ENCODE results near the gene NME9.

Gene NME9

DNA sequence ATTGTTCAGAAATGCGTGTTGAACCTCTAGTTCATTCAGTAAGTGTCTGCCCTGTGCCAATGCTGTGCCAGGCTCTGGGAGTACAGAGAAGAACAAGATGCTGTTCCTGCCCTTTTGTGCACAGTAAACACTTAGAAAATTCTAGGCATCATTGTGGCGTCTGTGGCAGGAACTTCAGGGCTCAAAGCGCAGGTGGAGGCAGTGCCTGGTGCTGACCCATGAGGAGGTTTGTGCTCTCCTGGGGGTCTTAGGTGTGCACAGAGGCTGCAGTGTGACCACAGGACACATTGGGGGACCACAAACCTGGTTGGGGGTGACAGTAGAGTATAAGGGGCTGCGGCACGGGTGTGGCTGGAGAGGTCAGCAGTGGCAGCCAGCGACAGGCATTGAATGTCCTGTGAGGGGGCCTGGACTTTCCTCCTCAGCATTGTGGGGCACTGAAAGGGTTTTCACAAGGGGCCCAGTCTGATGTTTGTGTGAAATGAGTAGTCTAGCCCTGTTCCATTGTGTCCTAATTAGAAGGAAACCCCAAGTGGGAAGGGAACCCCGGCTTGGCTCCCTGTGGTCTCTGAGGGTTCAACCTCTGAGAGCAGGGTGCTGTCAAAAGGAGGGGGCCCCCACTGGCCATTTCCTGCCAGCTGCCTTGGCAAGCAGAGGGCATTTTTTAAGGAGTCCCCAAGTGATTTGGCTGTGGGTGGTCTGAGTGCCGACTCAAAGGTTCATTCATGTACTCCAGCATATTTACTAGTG, 39.7 kb upstream of the NME9 start:
- H4K91ac ChIP-seq (ENCODE audit: low read length), result no peak overlapping the region
- peaks cover 36% of the 10 kb centered on the region for H3K79me1 ChIP-seq (replicated peaks; ENCODE audit: low read length, poor library complexity, severe bottlenecking)
- no peak overlapping the region for H2BK12ac ChIP-seq (ENCODE audit: low read length in 2 of 2)
- H2AFZ ChIP-seq (ENCODE audit: low read depth, low read length), result no peak overlapping the region
- peaks cover 11 to 18% of the 10 kb centered on the region in 2 experiments for H3K36me3 ChIP-seq (ENCODE audit: control insufficient read depth in 1 of 2, insufficient read depth in 2 of 2, low read depth in 1 of 2, low read length in 2 of 2)
- no peak overlapping the region for H3K4me3 ChIP-seq (ENCODE audit: insufficient read depth in 1 of 2, low read depth in 1 of 2, low read length in 2 of 2)
- H4K8ac ChIP-seq (ENCODE audit: low read length), result no peak overlapping the region
- WGBS, result 97% methylated on average over 7 of the region's 8 CpGs
- no peak overlapping the region for H2BK5ac ChIP-seq (ENCODE audit: low read depth, low read length, poor library complexity, severe bottlenecking)
- H3K27me3 ChIP-seq (ENCODE audit: control insufficient read depth in 1 of 2, insufficient read depth in 1 of 2, low read length in 2 of 2), result no peaks in the 10 kb centered on the region
- H3K4ac ChIP-seq (ENCODE audit: low read depth in 1 of 2, low read length in 2 of 2), result no peak overlapping the region
- DNase-seq, result no peak
- H3K9ac ChIP-seq (ENCODE audit: low read length), result no peak overlapping the region
- H3K14ac ChIP-seq (ENCODE audit: low read length in 2 of 2), result no peak overlapping the region
- H3K4me2 ChIP-seq (ENCODE audit: low read length, poor library complexity, severe bottlenecking), result no peak overlapping the region
- no peaks in the 10 kb centered on the region for H3K9me3 ChIP-seq (ENCODE audit: control insufficient read depth, low read length)
- no peak overlapping the region for H2AK5ac ChIP-seq (ENCODE audit: low read length, severe bottlenecking)
- H3K18ac ChIP-seq (ENCODE audit: low read depth in 1 of 2, low read length in 2 of 2), result no peak overlapping the region
- H3K4me1 ChIP-seq (ENCODE audit: control insufficient read depth, insufficient read depth, low read depth, low read length), result peaks cover 10% of the 10 kb centered on the region
- no peak overlapping the region for H2BK15ac ChIP-seq (ENCODE audit: low read depth, poor library complexity, severe bottlenecking)
- no peak overlapping the region for H3K23ac ChIP-seq (ENCODE audit: low read length in 2 of 2)
- no peak overlapping the region for H3K27ac ChIP-seq (ENCODE audit: low read length, poor library complexity, severe bottlenecking)
- no peak overlapping the region for H2BK120ac ChIP-seq (ENCODE audit: low read depth, low read length)

DNA sequence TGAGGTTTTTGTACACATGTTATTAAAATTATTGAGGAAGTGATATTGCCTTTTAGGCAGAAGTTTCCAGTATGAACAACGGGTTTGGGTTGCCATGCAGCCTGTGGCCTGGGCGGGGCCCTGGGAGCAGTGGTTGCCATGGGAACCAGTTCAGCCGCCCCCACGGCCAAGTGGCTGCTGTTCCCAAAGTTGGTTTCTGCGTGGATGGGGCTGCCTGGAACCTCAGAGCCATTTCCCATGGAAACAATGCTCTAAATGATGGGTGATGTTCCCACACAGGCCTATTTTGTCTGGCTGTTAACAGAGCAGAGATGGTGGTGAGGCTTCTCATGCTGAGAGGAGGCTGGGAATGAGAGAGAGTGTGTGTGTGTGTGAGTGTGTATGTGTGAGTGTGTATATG, 38.3 kb upstream of the NME9 start:
- Histone ChIP-seq H3K9me3 (ENCODE audit: control insufficient read depth, low read length) (no peaks in the 10 kb centered on the region), H3K27me3 (ENCODE audit: control insufficient read depth in 1 of 2, insufficient read depth in 1 of 2, low read length in 2 of 2) (no peaks in the 10 kb centered on the region), H3K4me1 (ENCODE audit: control insufficient read depth, insufficient read depth, low read depth, low read length) (peaks cover 15% of the 10 kb centered on the region), H2BK120ac (ENCODE audit: low read depth, low read length) (no peak overlapping the region), H2BK12ac (ENCODE audit: low read length in 2 of 2) (no peak overlapping the region), H3K23ac (ENCODE audit: low read length in 2 of 2) (no peak overlapping the region), H2BK5ac (ENCODE audit: low read depth, low read length, poor library complexity, severe bottlenecking) (no peak overlapping the region), H4K8ac (ENCODE audit: low read length) (no peak overlapping the region), H3K79me1 (replicated peaks; ENCODE audit: low read length, poor library complexity, severe bottlenecking) (peaks cover 44% of the 10 kb centered on the region), H3K18ac (ENCODE audit: low read depth in 1 of 2, low read length in 2 of 2) (no peak overlapping the region), H2AFZ (ENCODE audit: low read depth, low read length) (no peak overlapping the region), H3K9ac (ENCODE audit: low read length) (peak overlapping the region; percentile 7), H3K36me3 (ENCODE audit: control insufficient read depth in 1 of 2, insufficient read depth in 2 of 2, low read depth in 1 of 2, low read length in 2 of 2) (peaks cover 10 to 11% of the 10 kb centered on the region in 2 experiments), H2BK15ac (ENCODE audit: low read depth, poor library complexity, severe bottlenecking) (no peak overlapping the region), H3K4me2 (ENCODE audit: low read length, poor library complexity, severe bottlenecking) (no peak overlapping the region), H3K14ac (ENCODE audit: low read length in 2 of 2) (no peak overlapping the region), H3K4ac (ENCODE audit: low read depth in 1 of 2, low read length in 2 of 2) (no peak overlapping the region), H3K4me3 (ENCODE audit: insufficient read depth in 1 of 2, low read depth in 1 of 2, low read length in 2 of 2) (no peak overlapping the region), H3K27ac (ENCODE audit: low read length, poor library complexity, severe bottlenecking) (no peak overlapping the region), H4K91ac (ENCODE audit: low read length) (no peak overlapping the region), H2AK5ac (ENCODE audit: low read length, severe bottlenecking) (no peak overlapping the region)
- DNase-seq, result no peak
- WGBS, result 89% methylated on average over 5 of the region's 5 CpGs

DNA sequence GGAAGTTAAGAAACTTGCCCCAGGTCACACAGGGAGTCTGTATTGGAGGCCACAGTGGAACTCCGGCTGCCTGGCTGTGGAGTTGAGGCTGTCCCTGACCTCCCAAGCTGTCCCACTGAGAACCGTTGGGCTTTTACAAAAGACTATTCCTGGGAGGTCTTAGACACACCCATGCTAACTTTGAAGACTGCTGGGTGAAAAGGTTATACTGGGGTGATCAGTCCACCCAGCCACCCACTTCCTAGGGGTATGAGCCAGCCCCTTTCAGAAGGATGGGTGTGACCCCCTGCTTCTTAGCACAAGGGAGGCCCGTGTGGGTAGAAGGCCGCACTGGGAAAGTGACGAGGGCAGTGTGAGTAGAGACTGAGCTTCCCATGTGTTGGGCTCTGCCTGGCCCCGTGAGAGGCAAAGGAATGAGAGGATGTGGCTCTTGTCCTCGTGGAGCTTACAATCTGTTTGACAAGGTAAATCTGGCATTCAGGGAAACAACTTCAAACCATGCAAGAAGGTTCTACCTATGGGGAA, 37.7 kb upstream of the NME9 start:
- Histone ChIP-seq H3K14ac (ENCODE audit: low read length in 2 of 2) (no peak overlapping the region), H3K23ac (ENCODE audit: low read length in 2 of 2) (no peak overlapping the region), H2BK5ac (ENCODE audit: low read depth, low read length, poor library complexity, severe bottlenecking) (no peak overlapping the region), H3K18ac (ENCODE audit: low read depth in 1 of 2, low read length in 2 of 2) (no peak overlapping the region), H2AK5ac (ENCODE audit: low read length, severe bottlenecking) (no peak overlapping the region), H3K4me1 (ENCODE audit: control insufficient read depth, insufficient read depth, low read depth, low read length) (peaks cover 20% of the 10 kb centered on the region), H3K79me1 (replicated peaks; ENCODE audit: low read length, poor library complexity, severe bottlenecking) (peaks cover 45% of the 10 kb centered on the region), H3K36me3 (ENCODE audit: control insufficient read depth in 1 of 2, insufficient read depth in 2 of 2, low read depth in 1 of 2, low read length in 2 of 2) (peaks cover 9 to 11% of the 10 kb centered on the region in 2 experiments), H2BK12ac (ENCODE audit: low read length in 2 of 2) (no peak overlapping the region), H3K27me3 (ENCODE audit: control insufficient read depth in 1 of 2, insufficient read depth in 1 of 2, low read length in 2 of 2) (no peaks in the 10 kb centered on the region), H2BK15ac (ENCODE audit: low read depth, poor library complexity, severe bottlenecking) (no peak overlapping the region), H3K4ac (ENCODE audit: low read depth in 1 of 2, low read length in 2 of 2) (no peak overlapping the region), H4K8ac (ENCODE audit: low read length) (no peak overlapping the region), H2BK120ac (ENCODE audit: low read depth, low read length) (no peak overlapping the region), H3K4me3 (ENCODE audit: insufficient read depth in 1 of 2, low read depth in 1 of 2, low read length in 2 of 2) (no peak overlapping the region), H3K9me3 (ENCODE audit: control insufficient read depth, low read length) (no peaks in the 10 kb centered on the region), H3K4me2 (ENCODE audit: low read length, poor library complexity, severe bottlenecking) (no peak overlapping the region), H3K9ac (ENCODE audit: low read length) (peak overlapping the region; percentile 7), H3K27ac (ENCODE audit: low read length, poor library complexity, severe bottlenecking) (no peak overlapping the region), H4K91ac (ENCODE audit: low read length) (no peak overlapping the region), H2AFZ (ENCODE audit: low read depth, low read length) (no peak overlapping the region)
- no peak for DNase-seq
- WGBS, result 90% methylated on average over 7 of the region's 7 CpGs

DNA sequence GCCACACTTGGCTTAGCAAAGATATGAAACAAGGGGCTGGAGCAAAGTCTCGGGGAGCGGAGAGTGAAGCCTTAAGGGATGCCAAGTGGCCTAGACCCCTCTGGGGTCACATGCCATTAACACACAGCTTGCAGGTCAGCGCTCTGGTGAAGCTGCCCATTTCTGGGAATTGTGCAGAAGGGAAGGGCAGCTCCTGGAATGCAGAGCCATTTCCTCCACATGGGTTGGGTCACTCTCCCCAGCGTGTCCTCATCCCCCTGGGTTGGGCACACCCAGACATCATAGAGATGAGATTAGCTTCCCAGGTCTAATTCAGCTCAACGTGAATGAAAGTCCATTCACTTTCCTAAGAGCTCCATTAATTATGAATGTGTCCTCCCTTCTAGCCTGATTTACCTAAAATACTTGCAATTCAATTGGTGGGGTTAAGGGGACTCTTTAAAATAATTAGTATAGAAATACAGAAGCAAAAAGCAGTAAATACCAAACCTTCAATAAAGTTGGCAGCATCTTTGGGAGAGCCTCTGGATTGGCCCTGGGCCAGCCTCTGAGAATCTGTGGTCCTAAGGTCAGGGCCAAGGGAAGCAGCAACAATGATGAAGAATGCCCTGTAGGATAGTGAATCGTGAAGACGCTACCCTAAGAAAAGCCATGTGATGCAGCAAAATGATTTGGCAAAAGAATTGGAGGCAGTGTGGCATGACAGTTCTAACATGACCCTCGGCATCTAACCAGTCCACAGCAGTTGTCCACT, 36.5 kb upstream of the NME9 start:
- no peaks in the 10 kb centered on the region for H3K9me3 ChIP-seq (ENCODE audit: control insufficient read depth, low read length)
- H3K4me3 ChIP-seq (ENCODE audit: insufficient read depth in 1 of 2, low read depth in 1 of 2, low read length in 2 of 2), result no peak overlapping the region
- no peak overlapping the region for H2AFZ ChIP-seq (ENCODE audit: low read depth, low read length)
- H3K9ac ChIP-seq (ENCODE audit: low read length), result no peak overlapping the region
- no peak overlapping the region for H2BK120ac ChIP-seq (ENCODE audit: low read depth, low read length)
- H2BK15ac ChIP-seq (ENCODE audit: low read depth, poor library complexity, severe bottlenecking), result no peak overlapping the region
- H4K91ac ChIP-seq (ENCODE audit: low read length), result no peak overlapping the region
- no peak overlapping the region for H3K18ac ChIP-seq (ENCODE audit: low read depth in 1 of 2, low read length in 2 of 2)
- no peak for DNase-seq
- H3K4me2 ChIP-seq (ENCODE audit: low read length, poor library complexity, severe bottlenecking), result no peak overlapping the region
- peaks cover 37% of the 10 kb centered on the region for H3K79me1 ChIP-seq (replicated peaks; ENCODE audit: low read length, poor library complexity, severe bottlenecking)
- peaks cover 30% of the 10 kb centered on the region for H3K4me1 ChIP-seq (ENCODE audit: control insufficient read depth, insufficient read depth, low read depth, low read length)
- no peak overlapping the region for H3K14ac ChIP-seq (ENCODE audit: low read length in 2 of 2)
- no peak overlapping the region for H2BK5ac ChIP-seq (ENCODE audit: low read depth, low read length, poor library complexity, severe bottlenecking)
- no peak overlapping the region for H2BK12ac ChIP-seq (ENCODE audit: low read length in 2 of 2)
- no peaks in the 10 kb centered on the region for H3K27me3 ChIP-seq (ENCODE audit: control insufficient read depth in 1 of 2, insufficient read depth in 1 of 2, low read length in 2 of 2)
- no peak overlapping the region for H3K27ac ChIP-seq (ENCODE audit: low read length, poor library complexity, severe bottlenecking)
- peaks cover 9 to 11% of the 10 kb centered on the region in 2 experiments for H3K36me3 ChIP-seq (ENCODE audit: control insufficient read depth in 1 of 2, insufficient read depth in 2 of 2, low read depth in 1 of 2, low read length in 2 of 2)
- WGBS, result 78% methylated on average over 7 of the region's 8 CpGs
- peak overlapping the region; percentile 37 for H2AK5ac ChIP-seq (ENCODE audit: low read length, severe bottlenecking)
- H4K8ac ChIP-seq (ENCODE audit: low read length), result no peak overlapping the region
- no peak overlapping the region for H3K4ac ChIP-seq (ENCODE audit: low read depth in 1 of 2, low read length in 2 of 2)
- peak overlapping the region in 1 of 2 experiments; percentile 35 for H3K23ac ChIP-seq (ENCODE audit: low read length in 2 of 2)
